WTC11 (cell line): ENCODE data around the gene TYRP1.

Experiments
- CREM ChIP-seq: sonication (generic); formaldehyde crosslinking; IDR thresholded peaks from 2 replicates; pipeline ENCODE4 v1.8.1; 2022; ENCODE audit warnings: mild to moderate bottlenecking, missing genetic modification reagents, moderate library complexity
- HMGA2 ChIP-seq: fragments of 250-450 bp; sonication (Bioruptor Pico); IDR thresholded peaks from 2 replicates; pipeline ENCODE4 v1.4.0; 2021; ENCODE audit warnings: mild to moderate bottlenecking, moderate library complexity
- KAT7 ChIP-seq: sonication (generic); formaldehyde crosslinking; IDR thresholded peaks from 2 replicates; pipeline ENCODE4 v1.8.1; 2023; ENCODE audit warnings: missing genetic modification reagents, mild to moderate bottlenecking, borderline replicate concordance
- MAX ChIP-seq: sonication (generic); formaldehyde crosslinking; IDR thresholded peaks from 2 replicates; pipeline ENCODE4 v1.8.0; 2022; ENCODE audit warnings: mild to moderate bottlenecking, missing genetic modification reagents
- MYBL2 ChIP-seq: sonication (generic); formaldehyde crosslinking; IDR thresholded peaks from 2 replicates; pipeline ENCODE4 v1.8.1; 2023; ENCODE audit warnings: mild to moderate bottlenecking, moderate library complexity, missing genetic modification reagents
- NFATC4 ChIP-seq: fragments of 250-450 bp; sonication (Bioruptor Pico); IDR thresholded peaks from 2 replicates; pipeline ENCODE4 v1.9.0; 2021; ENCODE audit warnings: mild to moderate bottlenecking
- NR3C1 ChIP-seq: sonication (generic); formaldehyde crosslinking; conservative IDR thresholded peaks from 2 replicates; pipeline ENCODE4 v1.8.1; 2023; ENCODE audit warnings: low read depth, mild to moderate bottlenecking, missing genetic modification reagents
- ZMAT4 ChIP-seq: fragments of 250-450 bp; sonication (Bioruptor Pico); IDR thresholded peaks from 2 replicates; pipeline ENCODE4 v1.9.0; 2021; ENCODE audit warnings: mild to moderate bottlenecking
- ZNF219 ChIP-seq: sonication (generic); formaldehyde crosslinking; IDR thresholded peaks from 2 replicates; pipeline ENCODE4 v1.8.0; 2023; ENCODE audit warnings: missing genetic modification reagents, mild to moderate bottlenecking, borderline replicate concordance
- TF ChIP-seq, protein P1 (sequence below): fragments of 200-600 bp; IDR thresholded peaks from 2 replicates; pipeline ENCODE4 v1.8.0; 2022; ENCODE audit warnings: antibody characterized with exemption
- TF ChIP-seq, protein P2 (sequence below): sonication (generic); formaldehyde crosslinking; conservative IDR thresholded peaks from 2 replicates; pipeline ENCODE4 v1.8.1; 2022; ENCODE audit warnings: mild to moderate bottlenecking, missing genetic modification reagents
- TF ChIP-seq, protein P3 (sequence below): sonication (generic); formaldehyde crosslinking; IDR thresholded peaks from 2 replicates; pipeline ENCODE4 v1.8.0; 2022; ENCODE audit warnings: mild to moderate bottlenecking, missing genetic modification reagents

- no peak for TF ChIP-seq CREM (CRISPR knock-in tag)
- TF ChIP-seq ZNF219: no peak
- TF ChIP-seq, protein P1, sequence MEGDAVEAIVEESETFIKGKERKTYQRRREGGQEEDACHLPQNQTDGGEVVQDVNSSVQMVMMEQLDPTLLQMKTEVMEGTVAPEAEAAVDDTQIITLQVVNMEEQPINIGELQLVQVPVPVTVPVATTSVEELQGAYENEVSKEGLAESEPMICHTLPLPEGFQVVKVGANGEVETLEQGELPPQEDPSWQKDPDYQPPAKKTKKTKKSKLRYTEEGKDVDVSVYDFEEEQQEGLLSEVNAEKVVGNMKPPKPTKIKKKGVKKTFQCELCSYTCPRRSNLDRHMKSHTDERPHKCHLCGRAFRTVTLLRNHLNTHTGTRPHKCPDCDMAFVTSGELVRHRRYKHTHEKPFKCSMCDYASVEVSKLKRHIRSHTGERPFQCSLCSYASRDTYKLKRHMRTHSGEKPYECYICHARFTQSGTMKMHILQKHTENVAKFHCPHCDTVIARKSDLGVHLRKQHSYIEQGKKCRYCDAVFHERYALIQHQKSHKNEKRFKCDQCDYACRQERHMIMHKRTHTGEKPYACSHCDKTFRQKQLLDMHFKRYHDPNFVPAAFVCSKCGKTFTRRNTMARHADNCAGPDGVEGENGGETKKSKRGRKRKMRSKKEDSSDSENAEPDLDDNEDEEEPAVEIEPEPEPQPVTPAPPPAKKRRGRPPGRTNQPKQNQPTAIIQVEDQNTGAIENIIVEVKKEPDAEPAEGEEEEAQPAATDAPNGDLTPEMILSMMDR: no peak
- TF ChIP-seq, protein P2, sequence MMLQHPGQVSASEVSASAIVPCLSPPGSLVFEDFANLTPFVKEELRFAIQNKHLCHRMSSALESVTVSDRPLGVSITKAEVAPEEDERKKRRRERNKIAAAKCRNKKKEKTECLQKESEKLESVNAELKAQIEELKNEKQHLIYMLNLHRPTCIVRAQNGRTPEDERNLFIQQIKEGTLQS (CRISPR knock-in tag): no peak
- TF ChIP-seq MAX (CRISPR knock-in tag): no peak
- no peak for TF ChIP-seq ZMAT4
- no peak for TF ChIP-seq NR3C1 (CRISPR knock-in tag)
- no peak for TF ChIP-seq HMGA2
- TF ChIP-seq, protein P3, sequence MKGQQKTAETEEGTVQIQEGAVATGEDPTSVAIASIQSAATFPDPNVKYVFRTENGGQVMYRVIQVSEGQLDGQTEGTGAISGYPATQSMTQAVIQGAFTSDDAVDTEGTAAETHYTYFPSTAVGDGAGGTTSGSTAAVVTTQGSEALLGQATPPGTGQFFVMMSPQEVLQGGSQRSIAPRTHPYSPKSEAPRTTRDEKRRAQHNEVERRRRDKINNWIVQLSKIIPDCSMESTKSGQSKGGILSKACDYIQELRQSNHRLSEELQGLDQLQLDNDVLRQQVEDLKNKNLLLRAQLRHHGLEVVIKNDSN (CRISPR knock-in tag): no peak
- TF ChIP-seq NFATC4: no peak
- no peak for TF ChIP-seq KAT7 (CRISPR knock-in tag)
- TF ChIP-seq MYBL2 (CRISPR knock-in tag): no peak
Observed at GRCh38 chr9:12693141-12693540, at the start of gene TYRP1.
